K562 treated with DMSO at 1 percent for 24 hours (cell line): Measurements from ENCODE around the gene TMEM181. TPM values are rescaled to one million over a fixed set of nuclear protein-coding genes. Genes with fewer than 3 reads are reported as not detected.

Experiments
- total RNA-seq: library from RNA; unstranded; fragments of 300-600 nt; gene quantifications from 2 replicates; pipeline ENCODE4 v1.2.3, GENCODE V29; 2022; ENCODE audit warnings: low read depth; ENCODE audit not compliant: insufficient read depth

Gene TMEM181, protein sequence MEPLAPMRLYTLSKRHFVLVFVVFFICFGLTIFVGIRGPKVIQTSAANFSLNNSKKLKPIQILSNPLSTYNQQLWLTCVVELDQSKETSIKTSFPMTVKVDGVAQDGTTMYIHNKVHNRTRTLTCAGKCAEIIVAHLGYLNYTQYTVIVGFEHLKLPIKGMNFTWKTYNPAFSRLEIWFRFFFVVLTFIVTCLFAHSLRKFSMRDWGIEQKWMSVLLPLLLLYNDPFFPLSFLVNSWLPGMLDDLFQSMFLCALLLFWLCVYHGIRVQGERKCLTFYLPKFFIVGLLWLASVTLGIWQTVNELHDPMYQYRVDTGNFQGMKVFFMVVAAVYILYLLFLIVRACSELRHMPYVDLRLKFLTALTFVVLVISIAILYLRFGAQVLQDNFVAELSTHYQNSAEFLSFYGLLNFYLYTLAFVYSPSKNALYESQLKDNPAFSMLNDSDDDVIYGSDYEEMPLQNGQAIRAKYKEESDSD
- total RNA-seq, result 7.1 and 9.0 TPM in 2 replicates

DNA sequence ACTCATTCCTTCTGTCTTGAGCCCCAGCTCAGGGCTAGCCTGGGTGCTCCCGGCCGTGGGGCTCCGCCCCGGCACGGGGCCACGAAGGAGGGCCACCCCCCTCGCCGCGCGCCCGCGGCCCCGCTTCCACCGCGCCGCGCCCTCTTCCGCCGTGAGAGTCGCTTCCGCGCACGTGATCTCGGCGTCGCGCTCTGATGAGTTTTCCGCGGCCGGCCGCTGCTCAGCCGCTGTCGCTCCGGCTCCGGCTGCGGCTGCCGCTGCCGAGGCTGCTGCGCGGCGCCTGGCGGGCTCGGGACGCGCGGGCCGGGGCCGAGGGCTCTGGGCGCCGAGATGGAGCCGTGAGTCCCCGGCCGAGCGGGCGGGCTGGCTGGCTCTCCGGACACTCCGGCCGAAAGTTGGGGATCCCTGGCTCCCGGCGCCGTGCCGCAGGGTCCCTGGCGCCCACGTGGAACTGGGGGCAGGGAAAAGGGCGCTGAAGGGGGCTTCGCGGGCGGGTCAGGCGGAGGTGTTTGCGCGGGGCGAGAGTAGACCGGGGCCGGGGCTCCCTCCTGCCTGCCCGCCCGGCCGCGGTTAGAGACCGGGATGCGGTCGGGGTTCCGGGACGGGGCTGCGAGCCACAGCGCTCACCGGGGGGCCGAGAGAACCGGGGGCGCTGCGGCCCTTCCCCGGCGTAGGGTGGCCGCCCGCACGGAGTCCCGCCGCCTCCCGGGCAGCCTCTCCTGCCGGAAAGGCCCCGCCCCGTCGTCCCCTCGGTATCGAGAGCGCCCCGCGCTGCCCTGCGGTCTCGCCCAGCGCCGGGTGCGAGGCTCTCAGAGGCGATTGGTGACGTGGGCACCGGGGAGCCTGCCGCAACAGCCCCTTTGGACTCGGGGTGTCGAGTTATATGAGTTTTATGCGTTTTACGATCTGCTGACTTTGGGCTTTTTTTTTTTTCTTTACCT, at the start of gene TMEM181:
Gene TMEM181, plus strand, starts transcription at position 197 of the 941 bp plus-strand sequence. Its CDS starts 134 bp downstream, at position 331.

DNA sequence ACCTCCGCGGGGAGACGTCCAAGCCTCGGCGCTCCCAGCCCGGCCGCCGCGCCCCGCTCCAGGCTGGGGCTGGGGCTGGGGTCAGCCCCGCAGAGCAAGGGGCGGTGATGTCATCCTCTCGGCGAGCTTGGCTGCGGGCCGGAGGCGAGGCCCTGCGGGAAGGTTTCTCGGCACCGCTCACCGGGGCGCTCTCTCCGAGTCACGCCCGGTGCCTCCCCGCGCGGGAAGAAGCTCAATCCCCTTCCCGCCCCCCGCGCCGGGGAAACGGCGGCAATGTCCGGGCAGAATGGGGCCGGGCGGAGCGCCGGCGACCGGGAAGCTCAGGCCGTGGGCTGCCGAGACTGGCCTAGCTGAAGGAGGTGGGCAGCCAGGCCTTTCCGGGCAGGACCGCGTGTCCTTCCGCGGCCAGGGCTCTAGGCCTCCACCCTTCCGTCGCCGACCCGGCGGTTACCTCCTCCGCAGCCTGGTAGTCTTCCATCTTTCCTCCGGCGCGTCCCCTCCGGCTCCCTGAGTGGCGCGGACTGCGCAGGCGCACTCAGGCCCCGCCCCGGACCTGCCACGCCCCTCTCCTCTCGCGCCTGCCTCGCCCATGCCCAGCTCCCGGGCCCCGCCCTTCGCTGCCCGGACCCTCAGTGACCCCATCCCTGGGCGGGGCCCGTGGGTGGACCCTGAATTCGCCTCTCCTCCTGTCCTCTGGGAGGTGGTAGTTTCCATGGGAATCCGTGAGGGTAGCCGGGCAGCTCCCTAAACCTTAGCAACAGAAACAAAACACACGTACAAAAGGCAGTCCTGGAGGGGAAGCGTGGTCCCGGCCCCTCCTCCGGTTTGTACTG, 84.6 kb downstream of the TMEM181 start, which contains the start of gene DYNLT1:
Gene DYNLT1, minus strand, starts transcription at position 513 of the 833 bp plus-strand sequence. Its CDS starts 35 bp downstream, at position 478.

DNA sequence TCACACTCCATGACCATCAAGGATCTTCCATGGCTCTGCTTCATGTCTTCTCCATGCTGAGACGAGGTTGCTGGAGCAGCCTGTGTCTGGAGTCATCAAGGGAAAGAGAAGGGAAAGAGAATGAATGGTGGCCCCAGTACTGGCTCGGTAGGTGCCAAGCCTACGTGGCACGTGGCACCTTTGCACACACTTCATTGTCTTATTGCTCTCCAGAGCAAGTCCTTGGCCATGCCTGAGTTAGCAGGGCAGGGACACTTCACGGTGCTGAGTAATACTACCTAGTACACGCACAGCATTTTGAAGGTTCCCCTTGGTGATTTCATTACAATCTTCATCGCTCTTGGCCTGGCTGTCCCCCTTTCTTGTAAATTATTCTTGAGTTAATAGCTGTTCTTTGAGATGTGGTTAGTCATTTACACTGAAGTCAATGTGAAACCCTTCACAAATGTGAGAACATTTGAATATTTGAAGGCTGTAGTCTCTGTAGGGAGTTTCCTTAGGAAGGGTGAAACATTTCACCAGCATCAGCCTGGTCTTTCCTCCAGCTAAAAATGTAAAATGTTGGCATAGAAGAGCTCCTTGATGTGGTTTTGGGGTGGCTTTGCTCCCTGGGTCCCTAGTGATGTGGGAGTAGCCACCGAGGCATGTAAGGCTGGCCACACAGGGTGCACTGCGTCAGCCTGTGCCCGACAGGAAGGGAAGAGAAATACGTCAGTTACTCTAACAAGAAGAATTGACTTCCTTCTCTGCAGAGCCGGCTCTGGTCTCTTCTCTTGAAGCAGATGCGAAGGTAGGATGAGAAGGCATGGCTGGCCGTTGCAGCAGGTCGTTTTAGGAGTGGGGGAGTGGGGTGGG, 89.6 kb downstream of the TMEM181 start, which contains the start of gene SYTL3:
Gene SYTL3, plus strand, starts transcription at position 766 of the 855 bp plus-strand sequence. CDS start 13,215 bp downstream, outside the sequence.

Other genes with a start within 250 kb of the TMEM181 start
- 9.5 and 14.0 TPM in 2 replicates for gene TULP4, start 247.6 kb upstream of the TMEM181 start, total RNA-seq
- gene DYNLT1, start 84.7 kb downstream of the TMEM181 start, total RNA-seq, result 152 and 174 TPM in 2 replicates
- 0.37 and 0.38 TPM in 2 replicates for gene SYTL3, start 90.0 kb downstream of the TMEM181 start, total RNA-seq